HFF-Myc (cell line): Measurements from ENCODE around the gene CARS1.

Source experiments
- DNase-seq: peaks from one replicate; pipeline ENCODE4 v3.0.0-alpha.2; 2011; ENCODE audit warnings: low read depth; ENCODE audit errors: extremely low read depth
- H3K4me3 ChIP-seq: replicated peaks from 2 replicates; pipeline ENCODE4 v1.5.1; 2011; ENCODE audit warnings: low read depth, mild to moderate bottlenecking, control low read depth, low read length
- TF ChIP-seq, protein P1 (sequence below): IDR thresholded peaks from 2 replicates; pipeline ENCODE4 v1.5.1; 2012; ENCODE audit warnings: mild to moderate bottlenecking, low read depth, low read length, control low read depth; ENCODE audit errors: missing control alignments

Gene CARS1

DNA sequence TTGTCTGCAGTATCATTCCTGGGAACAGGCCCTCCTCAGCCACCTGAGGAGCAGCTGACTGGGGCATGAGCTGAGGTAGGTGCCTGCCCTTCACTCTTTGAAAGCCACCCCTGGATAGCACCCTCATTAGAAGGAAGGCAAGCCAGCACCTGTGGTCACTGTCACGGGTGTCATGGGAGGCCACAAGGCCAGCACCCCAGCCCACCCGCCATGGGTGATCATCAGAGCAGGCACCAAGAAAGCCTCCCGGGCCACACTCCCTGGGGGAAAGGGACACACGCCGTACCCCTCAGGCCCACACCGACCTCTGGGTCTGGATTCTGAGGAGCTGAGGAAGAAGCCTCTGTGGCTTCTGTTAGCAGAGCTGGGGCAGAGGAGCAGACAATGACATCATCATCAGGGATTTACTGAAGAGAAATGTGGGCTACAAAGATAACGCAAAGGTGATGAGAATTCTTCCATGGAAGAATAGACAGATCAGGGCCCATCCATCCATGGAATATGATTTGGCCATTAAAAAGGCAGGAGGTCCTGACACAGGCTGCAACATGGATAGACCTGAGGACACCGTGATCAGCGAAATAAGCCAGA lies 48.4 kb downstream of the CARS1 start:
- no peak overlapping the region for H3K4me3 ChIP-seq
- TF ChIP-seq, protein P1, sequence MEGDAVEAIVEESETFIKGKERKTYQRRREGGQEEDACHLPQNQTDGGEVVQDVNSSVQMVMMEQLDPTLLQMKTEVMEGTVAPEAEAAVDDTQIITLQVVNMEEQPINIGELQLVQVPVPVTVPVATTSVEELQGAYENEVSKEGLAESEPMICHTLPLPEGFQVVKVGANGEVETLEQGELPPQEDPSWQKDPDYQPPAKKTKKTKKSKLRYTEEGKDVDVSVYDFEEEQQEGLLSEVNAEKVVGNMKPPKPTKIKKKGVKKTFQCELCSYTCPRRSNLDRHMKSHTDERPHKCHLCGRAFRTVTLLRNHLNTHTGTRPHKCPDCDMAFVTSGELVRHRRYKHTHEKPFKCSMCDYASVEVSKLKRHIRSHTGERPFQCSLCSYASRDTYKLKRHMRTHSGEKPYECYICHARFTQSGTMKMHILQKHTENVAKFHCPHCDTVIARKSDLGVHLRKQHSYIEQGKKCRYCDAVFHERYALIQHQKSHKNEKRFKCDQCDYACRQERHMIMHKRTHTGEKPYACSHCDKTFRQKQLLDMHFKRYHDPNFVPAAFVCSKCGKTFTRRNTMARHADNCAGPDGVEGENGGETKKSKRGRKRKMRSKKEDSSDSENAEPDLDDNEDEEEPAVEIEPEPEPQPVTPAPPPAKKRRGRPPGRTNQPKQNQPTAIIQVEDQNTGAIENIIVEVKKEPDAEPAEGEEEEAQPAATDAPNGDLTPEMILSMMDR, result no peak
- no peak for DNase-seq

DNA sequence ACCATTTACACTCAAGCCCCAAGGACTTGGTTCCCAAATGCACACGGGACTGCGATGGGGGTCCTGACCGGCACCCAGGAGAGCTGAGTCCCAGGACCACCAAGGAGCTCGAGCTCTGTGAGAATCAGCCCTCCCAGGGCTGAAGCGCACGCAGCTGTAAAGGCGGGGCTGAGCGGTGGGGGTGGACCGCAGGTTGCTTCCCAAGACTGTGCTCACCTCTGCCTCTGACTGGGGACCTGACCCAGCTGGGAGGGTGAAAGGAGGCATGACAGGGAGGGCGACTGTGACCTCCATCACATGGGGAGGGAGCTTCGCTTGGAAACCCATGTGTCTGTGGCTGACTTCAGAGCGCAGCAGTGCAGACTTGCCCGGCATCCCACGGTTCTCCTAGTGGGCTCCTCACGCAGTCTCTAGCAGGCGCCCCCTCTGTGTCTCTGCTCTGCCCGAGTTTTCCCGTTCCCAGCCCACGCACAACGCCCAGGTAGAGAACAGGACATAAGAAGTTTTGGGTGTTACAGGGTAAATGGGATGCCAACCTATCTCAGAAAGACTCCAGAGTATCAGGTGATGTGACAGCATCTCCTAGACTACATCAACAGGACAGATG lies 49.7 kb downstream of the CARS1 start:
- no peak for DNase-seq
- TF ChIP-seq, protein P1, result no peak
- no peak overlapping the region for H3K4me3 ChIP-seq

DNA sequence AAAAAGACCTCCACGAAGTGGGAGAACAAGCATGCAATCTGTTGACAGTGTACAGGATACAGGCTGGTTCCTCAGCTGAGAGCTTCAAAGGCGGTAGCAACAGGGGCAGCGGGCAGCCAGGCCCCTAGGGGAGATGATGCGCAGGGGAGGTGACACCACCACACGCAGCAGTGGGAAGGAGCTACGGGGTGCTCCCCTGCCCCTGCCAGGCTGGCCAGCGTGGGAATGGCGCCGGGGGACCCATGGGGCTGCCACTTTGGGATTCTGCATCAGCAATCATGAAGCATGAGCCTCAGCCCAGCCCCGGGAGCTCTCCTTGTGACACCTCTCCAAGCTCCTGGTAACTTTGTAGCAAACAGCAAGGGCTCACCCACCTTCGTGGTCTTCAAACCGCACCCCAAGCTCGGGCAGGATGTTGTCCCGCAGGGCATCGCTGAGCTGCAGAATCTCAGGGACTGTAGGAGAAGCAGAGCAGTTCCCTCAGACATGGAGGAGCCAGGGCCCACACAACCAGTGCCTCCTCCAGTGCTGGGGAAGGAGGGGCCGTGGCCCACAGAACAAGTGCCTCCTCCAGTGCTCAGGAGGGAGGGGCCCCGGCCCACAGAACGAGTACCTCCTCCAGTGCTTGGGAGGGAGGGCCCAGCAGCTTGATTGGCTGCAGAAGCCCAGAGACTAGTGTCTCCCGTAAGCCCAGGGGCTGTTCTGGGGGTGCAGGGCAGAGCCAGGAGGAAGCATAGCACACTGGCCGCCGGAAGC lies 50.5 kb downstream of the CARS1 start:
- no peak overlapping the region for H3K4me3 ChIP-seq
- TF ChIP-seq, protein P1, result no peak
- no peak for DNase-seq

DNA sequence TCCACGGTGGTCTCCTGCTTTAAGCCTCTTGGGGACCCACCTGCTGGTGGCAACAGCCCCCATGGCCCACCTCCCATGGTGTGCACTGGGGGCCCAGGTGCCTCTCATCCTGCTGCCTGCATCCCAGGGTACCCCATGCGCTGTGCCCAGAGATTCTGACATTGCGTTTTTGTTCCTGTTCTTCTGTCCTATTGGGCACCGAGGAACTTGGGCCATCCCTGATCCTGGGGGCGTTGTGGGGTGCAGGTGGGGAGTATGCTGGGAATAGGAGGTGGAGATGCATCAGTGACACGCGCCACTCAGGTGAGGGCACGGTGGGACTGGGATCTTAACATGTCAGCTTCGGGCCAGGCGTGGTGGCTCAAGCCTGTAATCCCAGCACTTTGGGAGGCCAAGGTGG lies 52.7 kb downstream of the CARS1 start:
- H3K4me3 ChIP-seq, result no peak overlapping the region
- no peak for DNase-seq

DNA sequence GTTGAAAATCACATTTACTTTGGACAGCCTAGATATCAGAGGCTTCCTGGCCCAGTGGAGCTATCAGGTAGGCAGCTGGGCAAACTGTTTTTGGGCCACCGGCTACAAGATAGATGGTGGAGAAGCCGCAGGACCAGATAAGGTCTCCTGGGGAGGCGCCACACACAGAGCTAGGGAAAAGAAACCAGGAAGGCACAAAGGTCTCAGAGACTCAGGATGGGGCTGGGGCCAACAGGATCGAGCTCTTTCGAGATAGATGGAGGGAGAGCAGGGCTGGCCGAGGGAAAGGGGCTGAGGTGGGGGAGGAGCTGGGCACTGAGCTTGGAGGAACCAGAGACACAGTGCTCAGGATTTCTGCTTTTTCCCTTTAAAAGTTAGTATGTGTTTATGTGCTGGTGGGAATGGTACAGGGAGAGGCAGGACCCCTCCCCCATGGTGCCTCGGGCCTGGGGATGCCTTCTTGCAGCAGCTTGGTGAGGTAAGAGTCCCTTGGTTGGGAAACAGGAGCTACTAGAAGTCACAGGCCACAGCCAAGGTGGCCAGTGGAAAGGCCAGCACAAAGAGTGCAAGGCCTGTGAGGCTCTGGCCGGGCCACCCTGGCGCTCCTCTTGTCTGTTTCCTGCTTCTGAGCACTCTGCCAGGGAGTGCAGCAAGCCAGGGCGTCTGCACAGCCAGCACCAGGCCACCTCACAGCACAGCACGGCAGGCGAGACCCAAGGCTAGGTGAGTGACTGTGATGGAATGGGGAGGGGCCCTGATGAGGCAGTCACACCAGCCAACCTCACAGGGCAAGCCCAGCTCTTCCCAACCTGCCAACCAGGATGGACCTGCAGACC lies 53.6 kb downstream of the CARS1 start:
- DNase-seq, result no peak
- no peak overlapping the region for H3K4me3 ChIP-seq
- TF ChIP-seq, protein P1, result no peak

More for the DNA sequence above, 52.7 kb downstream of the CARS1 start:
- TF ChIP-seq, protein P1, result no peak

DNA sequence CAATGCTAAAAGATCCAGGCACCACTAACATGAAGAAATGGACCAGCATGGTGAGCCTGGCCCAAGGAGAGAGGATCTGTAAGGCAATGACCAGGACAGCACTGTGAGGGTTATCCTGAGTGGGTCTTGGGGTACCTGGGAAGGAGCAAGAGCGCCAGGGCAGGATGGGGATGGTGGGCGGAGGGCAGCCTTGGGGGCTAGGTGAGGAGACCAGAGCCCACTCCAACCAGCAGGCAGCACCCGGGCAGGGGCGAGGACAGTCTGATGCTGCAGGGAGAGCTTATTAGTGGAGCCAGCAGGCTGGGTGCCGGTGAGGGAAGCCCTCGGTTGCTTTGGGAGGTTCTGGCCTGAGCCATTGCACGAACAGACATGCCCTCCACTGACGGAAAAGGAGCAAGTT lies 54.4 kb downstream of the CARS1 start:
- no peak for DNase-seq
- TF ChIP-seq, protein P1, result no peak
- no peak overlapping the region for H3K4me3 ChIP-seq
